IPS DF 6.9 (cell line): ENCODE data around the gene SLC39A7.

ENCODE experiments used
- DNase-seq: peaks from one replicate; pipeline ENCODE4 v3.0.0-alpha.2; 2013; ENCODE audit warnings: low read depth, low spot score
- H3K27ac ChIP-seq: one replicate; pipeline ENCODE4 v1.5.1; 2013; ENCODE audit warnings: low read length, control low read depth
- H3K27me3 ChIP-seq: 2 replicates; pipeline ENCODE4 v1.6.1; 2013; ENCODE audit warnings: mild to moderate bottlenecking, low read length; ENCODE audit not compliant: control insufficient read depth, insufficient read depth
- H3K36me3 ChIP-seq: 2 replicates; pipeline ENCODE4 v1.6.1; 2013; ENCODE audit warnings: low read length; ENCODE audit not compliant: control insufficient read depth, insufficient read depth
- H3K4me1 ChIP-seq: 2 replicates; pipeline ENCODE4 v1.6.1; 2013; ENCODE audit warnings: low read length; ENCODE audit not compliant: control insufficient read depth, insufficient read depth
- H3K4me3 ChIP-seq: 2 replicates; pipeline ENCODE4 v1.5.1; 2013; ENCODE audit warnings: mild to moderate bottlenecking, low read length
- H3K9me3 ChIP-seq: 2 replicates; pipeline ENCODE4 v1.6.1; 2013; ENCODE audit warnings: low read length, inconsistent platforms; ENCODE audit not compliant: control insufficient read depth, insufficient read depth
- WGBS: extraction: QIAGEN DNeasy Blood & Tissue Kit; methylation state at CpG from one replicate; pipeline ENCODE4 v1.1.7; 2013; ENCODE audit warnings: mixed read lengths, missing lambda C conversion rate; ENCODE audit not compliant: insufficient read length, insufficient coverage; 5-methylcytosine and 5-hydroxymethylcytosine counted together

SLC39A7 gene

GRCh38 chr6:33236852-33237251 lies 36.2 kb downstream of the SLC39A7 start:
- no peaks in the 10 kb centered on the region for H3K36me3 ChIP-seq
- peaks cover 3% of the 10 kb centered on the region for H3K4me1 ChIP-seq
- H3K27me3 ChIP-seq = no peaks in the 10 kb centered on the region; the same call in 1 of the 2 replicates
- no peak overlapping the region for H3K4me3 ChIP-seq
- WGBS = no CpG with 5 or more reads among the region's 6 CpGs
- H3K9me3 ChIP-seq = no peaks in the 10 kb centered on the region
- no peak for DNase-seq
- no peak overlapping the region for H3K27ac ChIP-seq

GRCh38 chr6:33237741-33238140 lies 37.1 kb downstream of the SLC39A7 start:
- DNase-seq = no peak
- Histone ChIP-seq H3K27ac (no peak overlapping the region), H3K27me3 (no peaks in the 10 kb centered on the region; the same call in 1 of the 2 replicates), H3K9me3 (no peaks in the 10 kb centered on the region), H3K4me3 (no peak overlapping the region), H3K4me1 (peaks cover 3% of the 10 kb centered on the region), H3K36me3 (no peaks in the 10 kb centered on the region)
- no CpG with 5 or more reads among the region's 2 CpGs for WGBS

DNA sequence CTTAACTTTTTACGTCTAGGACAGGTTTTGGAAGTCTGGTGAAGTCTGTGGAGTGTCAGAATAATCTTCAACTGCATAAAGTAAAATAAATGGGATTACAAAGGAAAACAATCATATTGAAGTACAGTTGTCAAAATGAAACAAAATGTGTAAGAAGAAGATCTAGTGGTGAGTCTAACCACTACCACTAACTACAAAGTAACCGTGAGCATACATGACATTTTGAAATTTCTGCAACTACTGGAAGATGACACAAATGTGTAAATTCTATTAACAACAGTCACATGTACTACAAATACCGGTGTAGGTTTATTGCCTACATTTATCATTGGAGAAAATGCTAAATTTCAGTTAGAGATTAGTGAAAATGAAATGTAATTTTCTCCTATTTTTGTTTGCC lies 41.3 kb downstream of the SLC39A7 start:
- Histone ChIP-seq H3K4me1 (no peaks in the 10 kb centered on the region), H3K36me3 (no peaks in the 10 kb centered on the region), H3K4me3 (no peak overlapping the region), H3K27me3 (no peaks in the 10 kb centered on the region; the same call in 1 of the 2 replicates), H3K27ac (no peak overlapping the region), H3K9me3 (no peaks in the 10 kb centered on the region)
- DNase-seq = no peak
- no CpG with 5 or more reads among the region's 3 CpGs for WGBS

- Histone ChIP-seq H3K27ac (no peak overlapping the region), H3K4me3 (no peak overlapping the region), H3K4me1 (no peaks in the 10 kb centered on the region), H3K36me3 (no peaks in the 10 kb centered on the region), H3K9me3 (no peaks in the 10 kb centered on the region), H3K27me3 (no peaks in the 10 kb centered on the region; the same call in 1 of the 2 replicates)
- no CpG with 5 or more reads among the region's 1 CpG for WGBS
- DNase-seq = no peak
Observed at GRCh38 chr6:33243476-33243875, 42.8 kb downstream of the SLC39A7 start.

DNA sequence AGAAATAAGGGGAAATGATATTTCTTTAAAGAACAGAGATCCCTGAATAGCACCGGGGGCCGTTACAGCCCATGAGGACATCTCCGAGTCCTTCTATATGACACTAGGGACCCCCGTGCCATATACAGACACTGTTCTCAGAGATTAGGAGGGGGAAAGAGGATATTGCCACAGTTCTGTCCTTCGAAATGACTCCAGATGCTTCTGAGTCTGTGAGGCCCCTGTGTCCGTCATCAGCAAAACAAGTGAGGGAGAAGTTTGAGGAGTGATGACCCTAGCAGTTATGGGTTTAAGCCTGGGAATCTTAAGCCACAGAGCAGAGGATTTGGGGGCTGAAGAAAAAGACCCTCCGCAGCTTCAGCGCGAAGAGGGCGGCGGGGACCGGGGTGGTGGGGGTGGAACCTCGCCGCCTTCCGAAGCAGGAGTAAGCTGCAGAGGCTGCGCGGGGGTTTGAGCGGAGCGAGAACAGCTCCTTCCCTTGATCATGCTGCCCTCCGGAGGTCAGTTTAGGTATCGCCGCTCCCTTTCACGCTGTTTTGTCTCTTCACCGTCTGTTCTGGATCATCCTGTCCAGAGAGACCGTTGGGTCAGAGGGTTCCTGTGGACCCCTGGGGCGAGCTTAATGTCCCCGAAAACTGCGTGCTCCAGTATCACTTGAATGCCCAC lies 47.4 kb downstream of the SLC39A7 start:
- Histone ChIP-seq H3K27ac (no peak overlapping the region), H3K36me3 (no peaks in the 10 kb centered on the region), H3K4me3 (peak overlapping the region; percentile 10; the same call in 1 of the 2 replicates), H3K4me1 (0 out of 2 replicates have a peak, but pooled peaks cover 2% of the 10 kb centered on the region), H3K27me3 (no peaks in the 10 kb centered on the region; the same call in 1 of the 2 replicates), H3K9me3 (no peaks in the 10 kb centered on the region)
- WGBS = no CpG with 5 or more reads among the region's 28 CpGs
- DNase-seq = peak; percentile 86

- Histone ChIP-seq H3K27ac (no peak overlapping the region), H3K4me1 (0 out of 2 replicates have a peak, but pooled peaks cover 2% of the 10 kb centered on the region), H3K36me3 (no peaks in the 10 kb centered on the region), H3K4me3 (peak overlapping the region; percentile 14; the same call in 1 of the 2 replicates), H3K9me3 (no peaks in the 10 kb centered on the region), H3K27me3 (no peaks in the 10 kb centered on the region; the same call in 1 of the 2 replicates)
- DNase-seq = no peak
- no CpG with 5 or more reads among the region's 18 CpGs for WGBS
Observed at GRCh38 chr6:33248643-33248931, 47.9 kb downstream of the SLC39A7 start.

DNA sequence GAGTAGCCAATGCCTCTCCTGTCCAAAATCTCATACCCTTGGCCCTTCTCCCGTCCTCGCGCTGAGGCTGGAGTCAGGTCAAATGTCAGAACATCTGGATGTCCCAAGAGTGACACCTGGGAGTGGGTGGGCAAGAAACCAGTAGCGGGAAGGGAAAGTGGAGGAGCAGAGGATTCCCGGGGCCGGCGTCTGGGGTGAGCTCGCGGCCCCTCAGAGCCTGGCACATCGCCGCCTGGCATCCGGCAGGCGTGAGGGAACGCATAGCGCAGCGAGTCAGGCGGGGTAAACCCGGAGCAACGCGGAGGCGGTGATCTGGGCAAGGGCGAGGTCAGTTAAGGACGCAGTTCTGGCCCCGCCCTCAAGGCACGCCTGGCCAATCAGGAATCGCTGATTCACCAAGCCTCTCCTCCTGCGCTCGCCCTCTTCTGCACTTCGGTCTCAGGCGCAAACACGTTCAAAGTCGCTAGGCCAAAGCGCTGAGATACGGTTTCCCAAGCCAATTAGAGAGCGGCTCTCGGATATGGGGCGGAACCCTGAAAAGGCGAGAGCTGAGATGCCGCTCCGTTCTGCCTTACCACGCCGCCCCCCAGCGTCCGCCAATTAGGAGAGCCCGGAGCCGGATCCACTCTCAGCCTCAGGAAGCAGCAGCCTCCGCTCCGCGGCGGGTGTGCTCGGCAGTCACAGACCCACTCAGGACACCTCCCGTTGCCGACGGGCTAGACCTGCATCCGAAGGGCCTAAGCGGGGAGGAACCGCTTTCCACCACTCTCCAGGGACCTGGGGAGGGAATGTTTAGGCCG lies 48.5 kb downstream of the SLC39A7 start:
- H3K36me3 ChIP-seq = no peaks in the 10 kb centered on the region
- DNase-seq = peak; percentile 97
- no CpG with 5 or more reads among the region's 58 CpGs for WGBS

GRCh38 chr6:33249732-33250630 lies 49.3 kb downstream of the SLC39A7 start:
- H3K4me3 ChIP-seq = peak overlapping the region; percentile 47; the same call in 1 of the 2 replicates
- no CpG with 5 or more reads among the region's 15 CpGs for WGBS
- H3K27me3 ChIP-seq = no peaks in the 10 kb centered on the region; the same call in 1 of the 2 replicates
- no peak for DNase-seq
- H3K27ac ChIP-seq = no peak overlapping the region
- no peaks in the 10 kb centered on the region for H3K36me3 ChIP-seq
- H3K4me1 ChIP-seq = 0 out of 2 replicates have a peak, but pooled peaks cover 2% of the 10 kb centered on the region
- no peaks in the 10 kb centered on the region for H3K9me3 ChIP-seq

More for the DNA sequence above, 48.5 kb downstream of the SLC39A7 start:
- peak overlapping the region; percentile 47; the same call in 1 of the 2 replicates for H3K4me3 ChIP-seq
- no peaks in the 10 kb centered on the region for H3K9me3 ChIP-seq
- 0 out of 2 replicates have a peak, but pooled peaks cover 2% of the 10 kb centered on the region for H3K4me1 ChIP-seq
- H3K27me3 ChIP-seq = no peaks in the 10 kb centered on the region; the same call in 1 of the 2 replicates
- no peak overlapping the region for H3K27ac ChIP-seq

GRCh38 chr6:33250731-33251130 lies 50.1 kb downstream of the SLC39A7 start:
- no peak overlapping the region for H3K27ac ChIP-seq
- WGBS = no CpG with 5 or more reads among the region's 13 CpGs
- no peaks in the 10 kb centered on the region for H3K9me3 ChIP-seq
- H3K4me1 ChIP-seq = 0 out of 2 replicates have a peak, but pooled peaks cover 2% of the 10 kb centered on the region
- no peak for DNase-seq
- no peaks in the 10 kb centered on the region; the same call in 1 of the 2 replicates for H3K27me3 ChIP-seq
- H3K36me3 ChIP-seq = no peaks in the 10 kb centered on the region
- no peak overlapping the region for H3K4me3 ChIP-seq
